HG02763 (cell line): Measurements from ENCODE around the gene RALBP1.

ENCODE experiments used
- ATAC-seq: cut with Tn5 transposase; IDR thresholded peaks from one replicate; pipeline ENCODE4 v1.9.1; 2021; ENCODE audit warnings: mild to moderate bottlenecking, moderate library complexity; ENCODE audit not compliant: unreplicated experiment

Gene RALBP1

DNA sequence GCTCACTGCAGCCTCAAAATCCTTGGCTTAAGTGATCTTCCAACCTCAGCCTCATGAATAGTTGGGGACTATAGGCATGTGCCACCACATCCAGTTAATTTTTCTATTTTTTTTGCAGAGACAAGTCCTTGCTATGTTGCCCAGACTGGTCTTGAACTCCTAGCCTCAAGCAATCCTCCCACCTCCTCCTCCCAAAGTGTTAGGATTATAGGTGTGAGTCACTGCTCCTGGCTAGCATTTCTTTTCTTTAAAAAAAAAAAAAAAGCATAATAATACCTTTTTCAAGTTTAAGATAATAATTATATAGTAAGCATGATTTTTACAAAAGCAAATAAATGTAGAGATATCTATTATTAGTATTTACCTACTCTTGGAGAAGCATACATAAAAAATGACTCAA is 103.0 kb downstream of the RALBP1 start:
- no peak for ATAC-seq

DNA sequence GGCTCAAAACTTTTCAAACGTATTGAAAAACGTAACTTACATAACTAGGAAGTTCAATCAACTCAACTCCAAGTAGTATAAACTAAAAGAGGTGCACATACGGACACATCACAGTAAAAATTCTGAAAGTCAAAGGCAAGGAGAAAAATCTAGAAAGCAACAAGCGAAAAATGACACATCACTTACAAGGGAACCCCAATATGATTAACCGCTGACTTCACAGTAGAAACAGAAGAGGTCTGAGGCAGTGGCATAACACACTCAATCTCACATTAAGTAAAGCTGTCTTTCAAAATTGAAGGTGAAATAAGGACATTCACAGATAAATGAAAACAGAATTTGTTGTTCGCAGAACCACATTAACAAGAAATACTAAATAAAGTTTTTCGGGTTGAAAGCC is 106.4 kb downstream of the RALBP1 start:
- no peak for ATAC-seq

DNA sequence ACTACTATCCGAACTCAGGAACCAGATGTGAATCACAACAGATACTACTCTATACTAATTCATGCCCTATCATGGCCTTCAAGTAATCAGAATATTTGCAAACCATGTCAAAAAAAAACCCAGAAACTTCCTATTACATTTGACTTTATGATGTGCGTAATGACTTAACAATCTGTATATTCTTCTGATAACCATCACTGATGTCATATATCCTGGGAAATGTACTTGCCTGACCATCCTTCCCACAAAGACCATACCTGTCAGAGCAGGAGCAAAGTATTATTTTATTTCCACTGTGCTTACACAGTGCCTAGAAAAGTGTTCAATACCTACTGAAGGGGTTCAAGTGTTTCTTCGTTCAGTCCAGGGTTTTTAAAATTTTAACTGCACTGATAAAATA is 111.5 kb downstream of the RALBP1 start:
- no peak for ATAC-seq
